PC-3 (cell line): ENCODE measurements around the gene ARHGEF4. TPM values are rescaled to one million over a fixed set of nuclear protein-coding genes. Genes with fewer than 3 reads are reported as not detected.

Source experiments
- ATAC-seq: fragments of 200-7000 bp; cut with Tn5 transposase; 2 replicates; pipeline ENCODE4 v1.9.1; 2020; ENCODE audit warnings: mild to moderate bottlenecking, moderate library complexity
- BruUV-seq: library from RNA; stranded (reverse); fragments of 400-500 nt; replicated peaks from 2 replicates; lab custom pipeline; 2021; lab: Mats Ljungman, UMichigan
- CTCF ChIA-PET: fragments of 300-600 bp; sonication (Branson Sonifier 250); formaldehyde crosslinking; loops from one replicate; lab custom pipeline; 2022; ENCODE audit warnings: antibody characterized with exemption; lab: Charles Lee
- POLR2A ChIA-PET: fragments of 300-600 bp; sonication (Branson Sonifier 250); formaldehyde crosslinking; loops from one replicate; lab custom pipeline; 2022; ENCODE audit warnings: antibody characterized with exemption; ENCODE audit not compliant: unreplicated experiment; lab: Charles Lee
- DNase-seq: peaks from one replicate; pipeline ENCODE4 v3.0.0-alpha.2; 2015
- H2AFZ ChIP-seq: fragments of 300-600 bp; sonication (generic); 2 replicates; pipeline ENCODE4 v1.6.0; 2016; ENCODE audit warnings: antibody characterized with exemption, low read length
- H3F3A ChIP-seq: fragments of 300-600 bp; sonication (generic); one replicate; pipeline ENCODE4 v1.6.0; 2017; ENCODE audit warnings: antibody characterized with exemption, low read length, control low read depth, mild to moderate bottlenecking; ENCODE audit not compliant: unreplicated experiment
- H3K27ac ChIP-seq: fragments of 300-600 bp; sonication (generic); 2 replicates; pipeline ENCODE4 v1.5.1; 2016; ENCODE audit warnings: mild to moderate bottlenecking, low read length
- H3K27me3 ChIP-seq: fragments of 300-600 bp; sonication (generic); 2 replicates; pipeline ENCODE4 v1.6.1; 2016; ENCODE audit warnings: low read length, mixed read lengths
- H3K36me3 ChIP-seq: fragments of 300-600 bp; sonication (generic); 2 replicates; pipeline ENCODE4 v1.6.1; 2016; ENCODE audit warnings: low read depth, mixed run types, low read length, mixed read lengths
- H3K4me1 ChIP-seq: fragments of 300-600 bp; sonication (generic); 2 replicates; pipeline ENCODE4 v1.5.1; 2016; ENCODE audit warnings: low read length; ENCODE audit not compliant: insufficient read depth
- H3K4me2 ChIP-seq: fragments of 300-600 bp; sonication (generic); 2 replicates; pipeline ENCODE4 v1.6.0; 2016; ENCODE audit warnings: low read length
- H3K4me3 ChIP-seq: fragments of 300-600 bp; sonication (generic); 2 replicates; pipeline ENCODE4 v1.5.1; 2016; ENCODE audit warnings: mild to moderate bottlenecking, low read length, mixed read lengths
- H3K79me2 ChIP-seq: fragments of 300-600 bp; sonication (generic); 2 replicates; pipeline ENCODE4 v1.6.1; 2017; ENCODE audit warnings: low read length, mixed read lengths
- H3K9ac ChIP-seq: fragments of 300-600 bp; sonication (generic); 2 replicates; pipeline ENCODE4 v1.6.0; 2016; ENCODE audit warnings: mild to moderate bottlenecking, low read length
- H3K9me2 ChIP-seq: fragments of 300-600 bp; sonication (generic); replicated peaks from 2 replicates; pipeline ENCODE4 v1.6.1; 2016; ENCODE audit warnings: mixed run types, low read length, mixed read lengths
- H3K9me3 ChIP-seq: fragments of 300-600 bp; sonication (generic); 2 replicates; pipeline ENCODE4 v1.6.1; 2016; ENCODE audit warnings: low read length, mixed read lengths
- H4K20me1 ChIP-seq: fragments of 300-600 bp; sonication (generic); 2 replicates; pipeline ENCODE4 v1.6.1; 2016; ENCODE audit warnings: low read length, mixed read lengths
- CTCF ChIP-seq: fragments of 300-600 bp; sonication (generic); conservative IDR thresholded peaks from 2 replicates; pipeline ENCODE4 v1.5.1; 2017; ENCODE audit warnings: antibody characterized with exemption, low read depth, mild to moderate bottlenecking, low read length
- EZH2 ChIP-seq: fragments of 300-600 bp; sonication (generic); IDR thresholded peaks from one replicate; pipeline ENCODE4 v1.6.1; 2017; ENCODE audit warnings: antibody characterized with exemption, mild to moderate bottlenecking, low read length; ENCODE audit not compliant: unreplicated experiment
- EZH2phosphoT487 ChIP-seq: fragments of 300-600 bp; sonication (generic); IDR thresholded peaks from 2 replicates; pipeline ENCODE4 v1.6.1; 2018; ENCODE audit warnings: mild to moderate bottlenecking, antibody characterized with exemption, low read length, borderline replicate concordance
- intact Hi-C: fragments of 100-400 bp; cut with micrococcal nuclease; formaldehyde crosslinking; loops from 2 replicates; pipeline ENCODE4 v1.9.0; 2023
- total RNA-seq: library from RNA; depleted of rRNA; stranded (reverse); fragments of >200 nt; gene quantifications from 2 replicates; pipeline ENCODE4 v1.2.3, GENCODE V29; 2014

ARHGEF4 gene
- total RNA-seq, 1 experiment from 2014 or later = 21.5 TPM

GRCh38 chr2:130819226-130819607, 17.5 kb upstream of the ARHGEF4 start:
- ATAC-seq (no peak), DNase-seq (no peak)
- Histone ChIP-seq H3K4me3 (no peak overlapping the region), H3K4me2 (no peak overlapping the region), H3K9me2 (no peaks in the 10 kb centered on the region), H3K27me3 (no peaks in the 10 kb centered on the region), H2AFZ (no peak overlapping the region), H3F3A (no peaks in the 10 kb centered on the region), H3K4me1 (peaks cover 9% of the 10 kb centered on the region), H3K9me3 (no peaks in the 10 kb centered on the region), H3K27ac (no peak overlapping the region), H3K79me2 (no peaks in the 10 kb centered on the region), H3K9ac (no peak overlapping the region), H4K20me1 (no peaks in the 10 kb centered on the region), H3K36me3 (no peaks in the 10 kb centered on the region)
- TF ChIP-seq EZH2phosphoT487 (no peak), EZH2 (no peak), CTCF (no peak)
- CTCF ChIA-PET = no interaction called here
- intact Hi-C loops = no loop called here
- BruUV-seq = no TSS peak
- POLR2A ChIA-PET = no interaction called here

- no peaks in the 10 kb centered on the region for H3K27me3 ChIP-seq
- ChIA-PET POLR2A (no interaction called here), CTCF (no interaction called here)
- H4K20me1 ChIP-seq = no peaks in the 10 kb centered on the region
- H3K9me2 ChIP-seq = no peaks in the 10 kb centered on the region
- H3K36me3 ChIP-seq = no peaks in the 10 kb centered on the region
- no peaks in the 10 kb centered on the region for H3K79me2 ChIP-seq
- intact Hi-C loops = no loop called here
- peaks cover 11% of the 10 kb centered on the region for H3K4me1 ChIP-seq
- H3K9me3 ChIP-seq = no peaks in the 10 kb centered on the region
- H3K4me2 ChIP-seq = no peak overlapping the region
- no peak overlapping the region for H3K4me3 ChIP-seq
- BruUV-seq = no TSS peak
- no peak overlapping the region for H2AFZ ChIP-seq
- H3F3A ChIP-seq = no peaks in the 10 kb centered on the region
- H3K27ac ChIP-seq = no peak overlapping the region
- H3K9ac ChIP-seq = no peak overlapping the region
- TF ChIP-seq EZH2 (no peak), EZH2phosphoT487 (no peak), CTCF (no peak)
- DNase-seq (no peak), ATAC-seq (no peak)
These were observed 17.0 kb upstream of the ARHGEF4 start for GRCh38 chr2:130819608-130820278.

GRCh38 chr2:130820279-130820861, 16.3 kb upstream of the ARHGEF4 start:
- TF ChIP-seq EZH2phosphoT487 = no peak
- TF ChIP-seq CTCF = no peak
- no peak for TF ChIP-seq EZH2
- no peak overlapping the region for H2AFZ ChIP-seq
- no peaks in the 10 kb centered on the region for H3K9me2 ChIP-seq
- ATAC-seq (no peak), DNase-seq (no peak)
- H3K79me2 ChIP-seq = no peaks in the 10 kb centered on the region
- H4K20me1 ChIP-seq = no peaks in the 10 kb centered on the region
- H3K9ac ChIP-seq = no peak overlapping the region
- CTCF ChIA-PET = no interaction called here
- H3K27me3 ChIP-seq = no peaks in the 10 kb centered on the region
- POLR2A ChIA-PET = no interaction called here
- no peak overlapping the region for H3K4me3 ChIP-seq
- intact Hi-C loops = no loop called here
- no peaks in the 10 kb centered on the region for H3K9me3 ChIP-seq
- no peaks in the 10 kb centered on the region for H3F3A ChIP-seq
- no peak overlapping the region for H3K27ac ChIP-seq
- H3K4me2 ChIP-seq = no peak overlapping the region
- no TSS peak for BruUV-seq
- H3K36me3 ChIP-seq = no peaks in the 10 kb centered on the region
- H3K4me1 ChIP-seq = peaks cover 17% of the 10 kb centered on the region
